Measurements from ENCODE around the gene CFAP410.
"Not testable (repeated sequence)": the region's sequence is repeated elsewhere in the genome, so short reads cannot be mapped to it uniquely, and the experiment has no call there.

The CFAP410 gene

GRCh38 chr21:44368711-44369446 is 29.7 kb upstream of the CFAP410 start:
- peak; percentile 30 for DNase-seq

GRCh38 chr21:44366586-44367211 is 27.5 kb upstream of the CFAP410 start:
- DNase-seq: no peak

GRCh38 chr21:44365967-44366585 is 26.9 kb upstream of the CFAP410 start:
- no peak for DNase-seq

- DNase-seq: no peak
Measured at GRCh38 chr21:44365251-44365966, 26.2 kb upstream of the CFAP410 start.

- DNase-seq: no peak
Measured at GRCh38 chr21:44364151-44365053, 25.2 kb upstream of the CFAP410 start.

GRCh38 chr21:44363278-44363677 is 24.1 kb upstream of the CFAP410 start:
- no peak for DNase-seq

GRCh38 chr21:44361903-44362302 is 22.7 kb upstream of the CFAP410 start:
- DNase-seq: not testable (repeated sequence)

- no peak for DNase-seq
Measured at GRCh38 chr21:44360159-44360558, 21.0 kb upstream of the CFAP410 start.

- DNase-seq: no peak
Measured at GRCh38 chr21:44359396-44359795, 20.2 kb upstream of the CFAP410 start.

GRCh38 chr21:44357064-44357837 is 18.1 kb upstream of the CFAP410 start:
- DNase-seq: no peak

GRCh38 chr21:44356636-44357035 is 17.4 kb upstream of the CFAP410 start:
- DNase-seq: no peak

- DNase-seq: no peak
Measured at GRCh38 chr21:44356160-44356559, 17.0 kb upstream of the CFAP410 start.

- DNase-seq: no peak
Measured at GRCh38 chr21:44354775-44355771, 15.9 kb upstream of the CFAP410 start.

- DNase-seq: no peak
Measured at GRCh38 chr21:44354001-44354405, 14.8 kb upstream of the CFAP410 start.

- DNase-seq: no peak
Measured at GRCh38 chr21:44353191-44353970, 14.2 kb upstream of the CFAP410 start, which contains the start of gene TRPM2. Gene TRPM2, plus strand, starts transcription at chr21:44353621. Its CDS starts 80 bp downstream, at chr21:44353701.

GRCh38 chr21:44352253-44352860 is 13.2 kb upstream of the CFAP410 start:
- DNase-seq: no peak

GRCh38 chr21:44351535-44352252 is 12.5 kb upstream of the CFAP410 start:
- DNase-seq: no peak

Data from NCI-H146 (cell line).